HepG2 (cell line): ENCODE data around the gene PFDN1. TPM values are rescaled to one million over a fixed set of nuclear protein-coding genes. Genes with fewer than 3 reads are reported as not detected.

Experiments used
- FOXJ3 ChIP-seq: sonication (generic); formaldehyde crosslinking; IDR thresholded peaks from 2 replicates; pipeline ENCODE4 v1.4.0; 2020; ENCODE audit warnings: missing genetic modification reagents, mild to moderate bottlenecking, borderline replicate concordance
- HNRNPUL1 ChIP-seq: fragments of 200-400 bp; formaldehyde crosslinking; IDR thresholded peaks from 2 replicates; pipeline ENCODE4 v1.6.1; 2017; ENCODE audit warnings: low read depth, mild to moderate bottlenecking, low read length, moderate library complexity
- IRF2 ChIP-seq: IDR thresholded peaks from 2 replicates; pipeline ENCODE4 v1.6.1; 2018; ENCODE audit warnings: missing genetic modification reagents, missing compliant biosample characterization
- KLF15 ChIP-seq: sonication (generic); formaldehyde crosslinking; IDR thresholded peaks from 2 replicates; pipeline ENCODE4 v1.8.1; 2023; ENCODE audit warnings: borderline replicate concordance, mild to moderate bottlenecking, inconsistent platforms, missing genetic modification reagents, mixed read lengths
- MAFF ChIP-seq: IDR thresholded peaks from 2 replicates; pipeline ENCODE4 v1.6.1; 2011; ENCODE audit warnings: low read depth, low read length, improper control_type of control experiment
- MAZ ChIP-seq, 2 experiments: sonication (generic) in 1 of 2; formaldehyde crosslinking in 1 of 2; IDR thresholded peaks; 2 replicates each; pipeline versions ENCODE4 v1.5.0 to v1.6.1; 2012 to 2020; ENCODE audit warnings: low read depth in 2 of 2, mild to moderate bottlenecking in 2 of 2, borderline replicate concordance in 1 of 2, improper control_type of control experiment in 1 of 2, low read length in 1 of 2, missing genetic modification reagents in 1 of 2, moderate library complexity in 1 of 2
- PHF8 ChIP-seq: sonication (generic); formaldehyde crosslinking; IDR thresholded peaks from 2 replicates; pipeline ENCODE4 v1.5.0; 2020; ENCODE audit warnings: missing genetic modification reagents
- RAD51 ChIP-seq: fragments of 450-650 bp; IDR thresholded peaks from 2 replicates; pipeline ENCODE4 v1.6.1; 2016; ENCODE audit warnings: borderline replicate concordance
- ZBTB7B ChIP-seq: sonication (generic); formaldehyde crosslinking; IDR thresholded peaks from 2 replicates; pipeline ENCODE4 v1.4.0; 2020; ENCODE audit warnings: missing genetic modification reagents
- ZFP36L2 ChIP-seq: sonication (generic); formaldehyde crosslinking; IDR thresholded peaks from 2 replicates; pipeline ENCODE4 v1.4.0; 2020; ENCODE audit warnings: missing genetic modification reagents
- ZMAT3 ChIP-seq: sonication (generic); formaldehyde crosslinking; conservative IDR thresholded peaks from 2 replicates; pipeline ENCODE4 v1.7.0; 2021; ENCODE audit warnings: missing genetic modification reagents
- ZNF274 ChIP-seq: sonication (generic); formaldehyde crosslinking; IDR thresholded peaks from 2 replicates; pipeline ENCODE4 v1.5.1; 2020; ENCODE audit warnings: mild to moderate bottlenecking, missing genetic modification reagents
- ZNF282 ChIP-seq: fragments of 450-650 bp; IDR thresholded peaks from 2 replicates; pipeline ENCODE4 v1.6.1; 2018; ENCODE audit not compliant: partially characterized antibody
- ZNF510 ChIP-seq: sonication (generic); formaldehyde crosslinking; IDR thresholded peaks from 2 replicates; pipeline ENCODE4 v1.4.0; 2020; ENCODE audit warnings: low read depth, mild to moderate bottlenecking, missing genetic modification reagents
- ZNF598 ChIP-seq: sonication (generic); formaldehyde crosslinking; IDR thresholded peaks from 2 replicates; pipeline ENCODE4 v1.5.1; 2020; ENCODE audit warnings: mild to moderate bottlenecking, missing genetic modification reagents, borderline replicate concordance
- polyA plus RNA-seq, 8 experiments: library from polyadenylated mRNA; depleted of rRNA in 3 of 8; stranded (reverse) in 7 of 8; unstranded in 1 of 8; fragments of >200 nt; fragmentation: Illumina TruSeq in 4 of 8; extraction: Trizol in 4 of 8; gene quantifications; 2 replicates each; pipeline versions ENCODE4 v1.2.1 to v1.2.3, GENCODE V29; 2011 to 2016; ENCODE audit warnings: low read depth in 4 of 8, missing spikeins in 1 of 8, mixed read lengths in 1 of 8; ENCODE audit not compliant: insufficient read depth in 1 of 8
- total RNA-seq, 5 experiments: library from RNA; depleted of rRNA; stranded (reverse); fragments of >200 nt; fragmentation: Illumina TruSeq; extraction: Trizol; gene quantifications; 2 replicates each; pipeline ENCODE4 v1.2.3, GENCODE V29; 2016; ENCODE audit warnings: low read depth in 1 of 5
- TF ChIP-seq, protein P1 (sequence below): sonication (generic); formaldehyde crosslinking; IDR thresholded peaks from 2 replicates; pipeline ENCODE4 v1.9.0; 2022; ENCODE audit warnings: low read depth, missing genetic modification reagents
- TF ChIP-seq, protein P2 (sequence below): sonication (generic); formaldehyde crosslinking; IDR thresholded peaks from 2 replicates; pipeline ENCODE4 v1.4.0; 2020; ENCODE audit warnings: mild to moderate bottlenecking, missing genetic modification reagents
- TF ChIP-seq, protein P3 (sequence below): sonication (generic); formaldehyde crosslinking; conservative IDR thresholded peaks from 2 replicates; pipeline ENCODE4 v1.8.1; 2023; ENCODE audit warnings: missing genetic modification reagents
- TF ChIP-seq, protein P4 (sequence below): sonication (generic); formaldehyde crosslinking; IDR thresholded peaks from 2 replicates; pipeline ENCODE4 v1.4.0; 2020; ENCODE audit warnings: mild to moderate bottlenecking, missing genetic modification reagents

PFDN1 gene
- total and polyA plus RNA-seq, 2 of the 13 experiments (the other 11 are each of a cell fraction or from before 2014, with no cell fraction given): 67.2 to 70.8 TPM

DNA sequence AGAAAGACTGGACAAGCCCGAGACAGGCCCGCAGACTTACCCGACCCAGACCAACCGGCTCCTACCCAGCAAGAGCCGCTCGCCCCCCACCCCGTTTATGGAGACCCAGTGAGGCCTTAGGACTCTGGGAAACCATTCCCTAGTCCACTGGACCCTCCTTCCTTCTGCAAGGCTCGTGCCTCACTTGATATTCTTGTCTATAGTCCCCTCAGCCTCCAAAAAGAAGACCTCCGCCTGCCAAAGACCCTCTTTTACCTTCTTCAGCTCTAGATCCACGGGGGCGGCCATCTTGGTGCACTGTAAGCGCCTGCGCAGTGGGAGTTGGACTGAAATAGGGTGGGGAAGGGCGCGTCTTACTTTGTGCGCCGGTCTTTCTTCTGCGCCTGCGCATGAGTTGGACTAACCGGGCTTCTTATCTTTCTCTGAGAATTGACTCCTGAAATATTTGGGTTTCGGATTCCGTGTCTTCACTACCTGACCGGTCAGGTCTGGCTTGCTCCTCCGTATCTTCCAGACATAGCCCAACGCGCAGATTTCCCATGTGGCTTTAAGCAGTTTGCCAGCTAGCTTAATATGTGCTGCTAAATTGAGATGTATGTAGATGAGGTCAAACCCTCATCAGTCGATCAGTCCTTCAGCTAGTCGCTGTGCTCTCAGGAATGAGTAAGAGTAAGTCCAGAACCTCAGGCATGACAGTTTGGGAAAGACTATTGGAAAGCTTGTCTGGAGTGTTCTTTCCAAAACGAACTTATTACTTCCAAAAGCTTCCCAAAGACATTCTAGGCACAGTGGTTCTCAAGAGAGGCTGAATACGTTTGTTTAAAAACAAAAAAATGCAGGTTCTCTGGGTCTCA lies at the start of gene PFDN1 (continued):
- TF ChIP-seq, protein P1, sequence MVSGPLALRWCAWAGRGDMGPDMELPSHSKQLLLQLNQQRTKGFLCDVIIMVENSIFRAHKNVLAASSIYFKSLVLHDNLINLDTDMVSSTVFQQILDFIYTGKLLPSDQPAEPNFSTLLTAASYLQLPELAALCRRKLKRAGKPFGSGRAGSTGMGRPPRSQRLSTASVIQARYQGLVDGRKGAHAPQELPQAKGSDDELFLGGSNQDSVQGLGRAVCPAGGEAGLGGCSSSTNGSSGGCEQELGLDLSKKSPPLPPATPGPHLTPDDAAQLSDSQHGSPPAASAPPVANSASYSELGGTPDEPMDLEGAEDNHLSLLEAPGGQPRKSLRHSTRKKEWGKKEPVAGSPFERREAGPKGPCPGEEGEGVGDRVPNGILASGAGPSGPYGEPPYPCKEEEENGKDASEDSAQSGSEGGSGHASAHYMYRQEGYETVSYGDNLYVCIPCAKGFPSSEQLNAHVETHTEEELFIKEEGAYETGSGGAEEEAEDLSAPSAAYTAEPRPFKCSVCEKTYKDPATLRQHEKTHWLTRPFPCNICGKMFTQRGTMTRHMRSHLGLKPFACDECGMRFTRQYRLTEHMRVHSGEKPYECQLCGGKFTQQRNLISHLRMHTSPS (CRISPR knock-in tag): no peak
- TF ChIP-seq ZNF282 (no peak), RAD51 (no peak), HNRNPUL1 (no peak), ZNF598 (CRISPR knock-in tag) (peak; percentile 29; the same call in 1 of the 2 replicates), KLF15 (CRISPR knock-in tag) (no peak), FOXJ3 (CRISPR knock-in tag) (no peak), MAFF (no peak), ZNF510 (no peak), ZBTB7B (CRISPR knock-in tag) (0 out of 2 replicates have a peak, but pooled peaks have one; percentile 29), ZNF274 (CRISPR knock-in tag) (no peak), PHF8 (peak; percentile 82), IRF2 (CRISPR knock-in tag) (no peak), MAZ (IDR thresholded peaks at IDR 0.05; ENCODE audit: borderline replicate concordance, low read depth, low read length) (no peak), MAZ (CRISPR knock-in tag; IDR thresholded peaks at IDR 0.05; ENCODE audit: low read depth) (peak; percentile 19; the same call in 1 of the 2 replicates), ZFP36L2 (CRISPR knock-in tag) (no peak), ZMAT3 (0 out of 2 replicates have a peak, but pooled peaks have one; percentile 45)
- TF ChIP-seq, protein P2, sequence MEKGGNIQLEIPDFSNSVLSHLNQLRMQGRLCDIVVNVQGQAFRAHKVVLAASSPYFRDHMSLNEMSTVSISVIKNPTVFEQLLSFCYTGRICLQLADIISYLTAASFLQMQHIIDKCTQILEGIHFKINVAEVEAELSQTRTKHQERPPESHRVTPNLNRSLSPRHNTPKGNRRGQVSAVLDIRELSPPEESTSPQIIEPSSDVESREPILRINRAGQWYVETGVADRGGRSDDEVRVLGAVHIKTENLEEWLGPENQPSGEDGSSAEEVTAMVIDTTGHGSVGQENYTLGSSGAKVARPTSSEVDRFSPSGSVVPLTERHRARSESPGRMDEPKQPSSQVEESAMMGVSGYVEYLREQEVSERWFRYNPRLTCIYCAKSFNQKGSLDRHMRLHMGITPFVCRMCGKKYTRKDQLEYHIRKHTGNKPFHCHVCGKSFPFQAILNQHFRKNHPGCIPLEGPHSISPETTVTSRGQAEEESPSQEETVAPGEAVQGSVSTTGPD (CRISPR knock-in tag): no peak
- TF ChIP-seq, protein P3, sequence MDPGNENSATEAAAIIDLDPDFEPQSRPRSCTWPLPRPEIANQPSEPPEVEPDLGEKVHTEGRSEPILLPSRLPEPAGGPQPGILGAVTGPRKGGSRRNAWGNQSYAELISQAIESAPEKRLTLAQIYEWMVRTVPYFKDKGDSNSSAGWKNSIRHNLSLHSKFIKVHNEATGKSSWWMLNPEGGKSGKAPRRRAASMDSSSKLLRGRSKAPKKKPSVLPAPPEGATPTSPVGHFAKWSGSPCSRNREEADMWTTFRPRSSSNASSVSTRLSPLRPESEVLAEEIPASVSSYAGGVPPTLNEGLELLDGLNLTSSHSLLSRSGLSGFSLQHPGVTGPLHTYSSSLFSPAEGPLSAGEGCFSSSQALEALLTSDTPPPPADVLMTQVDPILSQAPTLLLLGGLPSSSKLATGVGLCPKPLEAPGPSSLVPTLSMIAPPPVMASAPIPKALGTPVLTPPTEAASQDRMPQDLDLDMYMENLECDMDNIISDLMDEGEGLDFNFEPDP (CRISPR knock-in tag): no peak
- TF ChIP-seq, protein P4, sequence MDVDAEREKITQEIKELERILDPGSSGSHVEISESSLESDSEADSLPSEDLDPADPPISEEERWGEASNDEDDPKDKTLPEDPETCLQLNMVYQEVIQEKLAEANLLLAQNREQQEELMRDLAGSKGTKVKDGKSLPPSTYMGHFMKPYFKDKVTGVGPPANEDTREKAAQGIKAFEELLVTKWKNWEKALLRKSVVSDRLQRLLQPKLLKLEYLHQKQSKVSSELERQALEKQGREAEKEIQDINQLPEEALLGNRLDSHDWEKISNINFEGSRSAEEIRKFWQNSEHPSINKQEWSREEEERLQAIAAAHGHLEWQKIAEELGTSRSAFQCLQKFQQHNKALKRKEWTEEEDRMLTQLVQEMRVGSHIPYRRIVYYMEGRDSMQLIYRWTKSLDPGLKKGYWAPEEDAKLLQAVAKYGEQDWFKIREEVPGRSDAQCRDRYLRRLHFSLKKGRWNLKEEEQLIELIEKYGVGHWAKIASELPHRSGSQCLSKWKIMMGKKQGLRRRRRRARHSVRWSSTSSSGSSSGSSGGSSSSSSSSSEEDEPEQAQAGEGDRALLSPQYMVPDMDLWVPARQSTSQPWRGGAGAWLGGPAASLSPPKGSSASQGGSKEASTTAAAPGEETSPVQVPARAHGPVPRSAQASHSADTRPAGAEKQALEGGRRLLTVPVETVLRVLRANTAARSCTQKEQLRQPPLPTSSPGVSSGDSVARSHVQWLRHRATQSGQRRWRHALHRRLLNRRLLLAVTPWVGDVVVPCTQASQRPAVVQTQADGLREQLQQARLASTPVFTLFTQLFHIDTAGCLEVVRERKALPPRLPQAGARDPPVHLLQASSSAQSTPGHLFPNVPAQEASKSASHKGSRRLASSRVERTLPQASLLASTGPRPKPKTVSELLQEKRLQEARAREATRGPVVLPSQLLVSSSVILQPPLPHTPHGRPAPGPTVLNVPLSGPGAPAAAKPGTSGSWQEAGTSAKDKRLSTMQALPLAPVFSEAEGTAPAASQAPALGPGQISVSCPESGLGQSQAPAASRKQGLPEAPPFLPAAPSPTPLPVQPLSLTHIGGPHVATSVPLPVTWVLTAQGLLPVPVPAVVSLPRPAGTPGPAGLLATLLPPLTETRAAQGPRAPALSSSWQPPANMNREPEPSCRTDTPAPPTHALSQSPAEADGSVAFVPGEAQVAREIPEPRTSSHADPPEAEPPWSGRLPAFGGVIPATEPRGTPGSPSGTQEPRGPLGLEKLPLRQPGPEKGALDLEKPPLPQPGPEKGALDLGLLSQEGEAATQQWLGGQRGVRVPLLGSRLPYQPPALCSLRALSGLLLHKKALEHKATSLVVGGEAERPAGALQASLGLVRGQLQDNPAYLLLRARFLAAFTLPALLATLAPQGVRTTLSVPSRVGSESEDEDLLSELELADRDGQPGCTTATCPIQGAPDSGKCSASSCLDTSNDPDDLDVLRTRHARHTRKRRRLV (CRISPR knock-in tag): 0 out of 2 replicates have a peak, but pooled peaks have one; percentile 41
